GM23338 (cell line): ENCODE data around the gene SYNE4. TPM values are rescaled to one million over a fixed set of nuclear protein-coding genes. Genes with fewer than 3 reads are reported as not detected.

ENCODE experiments used
- ATAC-seq: fragments of 200-7000 bp; cut with Tn5 transposase; 3 replicates; pipeline ENCODE4 v1.9.1; 2020
- DNase-seq: peaks from one replicate; pipeline ENCODE4 v3.0.0-alpha.2; 2015; ENCODE audit warnings: low spot score
- H2AFZ ChIP-seq: fragments of 200-600 bp; sonication (generic); 2 replicates; pipeline ENCODE4 v1.8.0; 2016; ENCODE audit warnings: antibody characterized with exemption, mild to moderate bottlenecking, moderate library complexity
- H3F3A ChIP-seq: fragments of 200-600 bp; sonication (generic); replicated peaks from 2 replicates; pipeline ENCODE4 v1.8.0; 2017; ENCODE audit warnings: antibody characterized with exemption, mixed run types, low read depth
- H3K27ac ChIP-seq: fragments of 200-600 bp; sonication (generic); 2 replicates; pipeline ENCODE4 v1.6.1; 2016; ENCODE audit warnings: low read depth
- H3K27me3 ChIP-seq: fragments of 200-600 bp; sonication (generic); 2 replicates; pipeline ENCODE4 v1.8.0; 2016; ENCODE audit warnings: mild to moderate bottlenecking, mixed run types, moderate library complexity; ENCODE audit not compliant: insufficient read depth
- H3K36me3 ChIP-seq: fragments of 200-600 bp; sonication (generic); 2 replicates; pipeline ENCODE4 v1.8.0; 2016; ENCODE audit warnings: mild to moderate bottlenecking; ENCODE audit not compliant: insufficient read depth
- H3K4me1 ChIP-seq: fragments of 200-600 bp; sonication (generic); 2 replicates; pipeline ENCODE4 v1.8.0; 2016; ENCODE audit warnings: mild to moderate bottlenecking, moderate library complexity; ENCODE audit not compliant: insufficient read depth
- H3K4me2 ChIP-seq: fragments of 200-600 bp; sonication (generic); 2 replicates; pipeline ENCODE4 v1.7.1; 2017; ENCODE audit warnings: mixed run types
- H3K4me3 ChIP-seq: fragments of 200-600 bp; sonication (generic); 2 replicates; pipeline ENCODE4 v1.6.1; 2016; ENCODE audit warnings: mixed run types
- H3K79me2 ChIP-seq: fragments of 200-600 bp; sonication (generic); replicated peaks from 2 replicates; pipeline ENCODE4 v1.8.0; 2017; ENCODE audit warnings: mild to moderate bottlenecking; ENCODE audit not compliant: insufficient read depth
- H3K9me2 ChIP-seq: fragments of 200-600 bp; sonication (generic); 2 replicates; pipeline ENCODE4 v1.8.0; 2017; ENCODE audit not compliant: insufficient read depth
- H4K20me1 ChIP-seq: fragments of 200-600 bp; sonication (generic); replicated peaks from 2 replicates; pipeline ENCODE4 v1.8.0; 2017; ENCODE audit warnings: mild to moderate bottlenecking; ENCODE audit not compliant: insufficient read depth
- H3K27ac Mint-ChIP-seq: 2 replicates; pipeline ENCODE4 v1.8.0; 2020; ENCODE audit warnings: inconsistent platforms, mild to moderate bottlenecking, moderate library complexity, mixed read lengths
- H3K27me3 Mint-ChIP-seq: 3 replicates; pipeline ENCODE4 v1.8.0; 2022; ENCODE audit warnings: low read depth, mild to moderate bottlenecking, moderate library complexity, mixed read lengths, inconsistent platforms; ENCODE audit not compliant: insufficient read depth, poor library complexity
- H3K36me3 Mint-ChIP-seq: 3 replicates; pipeline ENCODE4 v1.8.0; 2021; ENCODE audit warnings: low read depth, mild to moderate bottlenecking, inconsistent platforms, moderate library complexity, mixed read lengths
- H3K4me1 Mint-ChIP-seq: 3 replicates; pipeline ENCODE4 v1.8.0; 2020; ENCODE audit warnings: mild to moderate bottlenecking, inconsistent platforms, mixed read lengths
- H3K4me3 Mint-ChIP-seq: 3 replicates; pipeline ENCODE4 v1.8.0; 2021; ENCODE audit warnings: moderate library complexity, mild to moderate bottlenecking, inconsistent platforms, mixed read lengths
- H3K9me3 Mint-ChIP-seq: 3 replicates; pipeline ENCODE4 v1.8.0; 2020; ENCODE audit warnings: moderate library complexity, mild to moderate bottlenecking, inconsistent platforms, mixed read lengths
- CREB1 ChIP-seq: fragments of 250-450 bp; sonication (Bioruptor Pico); IDR thresholded peaks from 2 replicates; pipeline ENCODE4 v1.5.0; 2020; ENCODE audit warnings: low read depth, mild to moderate bottlenecking, moderate library complexity
- CTCF ChIP-seq, 2 experiments: fragments of 200-600 bp in 1 of 2; sonication (generic) in 1 of 2; conservative IDR thresholded peaks; 2 replicates each; pipeline versions ENCODE4 v1.5.1 to v1.6.1; 2016 to 2017; ENCODE audit warnings: antibody characterized with exemption in 2 of 2, low read depth in 2 of 2, mild to moderate bottlenecking in 2 of 2, moderate library complexity in 1 of 2
- ETS1 ChIP-seq: IDR thresholded peaks from 2 replicates; pipeline ENCODE4 v1.6.1; 2016; ENCODE audit warnings: antibody characterized with exemption
- EZH2 ChIP-seq: fragments of 200-600 bp; sonication (generic); IDR thresholded peaks from one replicate; pipeline ENCODE4 v1.8.0; 2017; ENCODE audit warnings: antibody characterized with exemption, mild to moderate bottlenecking, low read depth; ENCODE audit not compliant: unreplicated experiment
- EZH2phosphoT487 ChIP-seq: fragments of 200-600 bp; sonication (generic); IDR thresholded peaks from one replicate; pipeline ENCODE4 v1.8.1; 2018; ENCODE audit warnings: antibody characterized with exemption; ENCODE audit not compliant: unreplicated experiment
- JUNB ChIP-seq: IDR thresholded peaks from one replicate; pipeline ENCODE4 v1.6.1; 2016; ENCODE audit warnings: antibody characterized with exemption; ENCODE audit not compliant: unreplicated experiment
- NANOG ChIP-seq: IDR thresholded peaks from 2 replicates; pipeline ENCODE4 v1.6.1; 2016; ENCODE audit warnings: antibody characterized with exemption, borderline replicate concordance
- POLR2AphosphoS5 ChIP-seq: IDR thresholded peaks from 2 replicates; pipeline ENCODE4 v1.6.1; 2016; ENCODE audit warnings: antibody characterized with exemption, low read depth
- ZNF114 ChIP-seq: fragments of 250-450 bp; sonication (Bioruptor Pico); IDR thresholded peaks from 2 replicates; pipeline ENCODE4 v1.5.0; 2020; ENCODE audit warnings: mild to moderate bottlenecking, moderate library complexity
- ZNF331 ChIP-seq: fragments of 250-450 bp; sonication (Bioruptor Pico); IDR thresholded peaks from 2 replicates; pipeline ENCODE4 v1.5.0; 2020; ENCODE audit warnings: low read depth, mild to moderate bottlenecking, moderate library complexity
- ZNF462 ChIP-seq: fragments of 250-450 bp; sonication (Bioruptor Pico); IDR thresholded peaks from 2 replicates; pipeline ENCODE4 v1.5.0; 2020; ENCODE audit warnings: mild to moderate bottlenecking, moderate library complexity
- polyA plus RNA-seq: library from polyadenylated mRNA; unstranded; fragments of >200 nt; fragmentation: Nextera tagmentation; extraction: Ambion mirVana; gene quantifications from 2 replicates; pipeline ENCODE4 v1.2.1, GENCODE V29; 2016
- total RNA-seq: library from RNA; depleted of rRNA; stranded (reverse); fragments of >200 nt; shearing (Covaris generic); gene quantifications from 2 replicates; pipeline ENCODE4 v1.2.3, GENCODE V29; 2014

Gene SYNE4
- total and polyA plus RNA-seq, 2 experiments from 2014 or later, result 26.1 to 49.8 TPM

- no peak for TF ChIP-seq ZNF462 (CRISPR knock-in tag)
- TF ChIP-seq EZH2, result no peak
- no peak for TF ChIP-seq EZH2phosphoT487
- TF ChIP-seq ETS1, result no peak
These were observed 11.8 kb downstream of the SYNE4 start (continued) for GRCh38 chr19:35996777-35997176.

GRCh38 chr19:35995048-35995993 lies 13.3 kb downstream of the SYNE4 start, which contains the start of gene SDHAF1:
Gene SDHAF1 (plus strand): TSS chr19:35995188. CDS start chr19:35995275, 87 bp downstream.
- Histone ChIP-seq H2AFZ (peak within 1 kb of the TSS; percentile 64), H3F3A (peaks cover 12% of the 10 kb centered on the region; the same call in 1 of the 2 replicates), H3K79me2 (peaks cover 13% of the 10 kb centered on the region; the same call in 1 of the 2 replicates), H3K36me3 (no peaks in the 10 kb centered on the region), H4K20me1 (peaks cover 9% of the 10 kb centered on the region), H3K27ac (no peak within 1 kb of the TSS), H3K9me2 (no peaks in the 10 kb centered on the region), H3K27me3 (no peaks in the 10 kb centered on the region), H3K4me3 (peak within 1 kb of the TSS; percentile 91), H3K4me2 (peak within 1 kb of the TSS; percentile 95), H3K4me1 (peaks cover 9% of the 10 kb centered on the region; the same call in 1 of the 2 replicates)
- peaks cover 7% of the 10 kb centered on the region for H3K27me3 Mint-ChIP-seq
- peak within 1 kb of the TSS; percentile 89 for H3K4me3 Mint-ChIP-seq
- DNase-seq (peak; percentile 98), ATAC-seq (peak; percentile 81)
- peak within 1 kb of the TSS; percentile 95 for H3K27ac Mint-ChIP-seq
- peaks cover 5% of the 10 kb centered on the region; the same call in 1 of the 3 replicates for H3K36me3 Mint-ChIP-seq
- peaks cover 14% of the 10 kb centered on the region; the same call in 2 of the 3 replicates for H3K4me1 Mint-ChIP-seq
- H3K9me3 Mint-ChIP-seq, result no peaks in the 10 kb centered on the region; the same call in 2 of the 3 replicates
- TF ChIP-seq CREB1, result peak; percentile 86
- peak; percentile 88 for TF ChIP-seq POLR2AphosphoS5
- peak; percentile 78 for TF ChIP-seq ETS1
- no peak for TF ChIP-seq NANOG
- no peak for TF ChIP-seq JUNB
- no peak for TF ChIP-seq ZNF331 (CRISPR knock-in tag)
- no peak for TF ChIP-seq EZH2
- peak in 1 of 2 experiments; percentile 43; a peak in 2 of 4 replicates for TF ChIP-seq CTCF (conservative IDR thresholded peaks at IDR 0.05; ENCODE audit: low read depth in 2 of 2)
- TF ChIP-seq ZNF114 (CRISPR knock-in tag), result no peak
